Brain pericyte (primary cell): ENCODE results near the gene SACM1L.

Source experiments
- DNase-seq: peaks from one replicate; pipeline ENCODE4 v3.0.0-alpha.2; 2012; ENCODE audit warnings: low read depth, low spot score

Gene SACM1L

GRCh38 chr3:45688882-45689786, at the start of gene SACM1L:
TSS of gene SACM1L (plus strand) at chr3:45689396. CDS start at chr3:45689466, 70 bp downstream.
- DNase-seq = peak; percentile 98

GRCh38 chr3:45640091-45640507, 49.1 kb upstream of the SACM1L start:
- DNase-seq = no peak

- no peak for DNase-seq
Measured at GRCh38 chr3:45640724-45641361, 48.4 kb upstream of the SACM1L start.

GRCh38 chr3:45641756-45642155, 47.4 kb upstream of the SACM1L start:
- no peak for DNase-seq

- peak; percentile 42 for DNase-seq
Measured at GRCh38 chr3:45642731-45643152, 46.5 kb upstream of the SACM1L start.

GRCh38 chr3:45644063-45644790, 45.0 kb upstream of the SACM1L start:
- DNase-seq = peak; percentile 83

GRCh38 chr3:45644791-45645201, 44.4 kb upstream of the SACM1L start:
- DNase-seq = peak; percentile 33

- DNase-seq = peak; percentile 58
Measured at GRCh38 chr3:45646051-45646585, 43.1 kb upstream of the SACM1L start.

GRCh38 chr3:45647148-45647619, 42.0 kb upstream of the SACM1L start:
- DNase-seq = peak; percentile 80

GRCh38 chr3:45653205-45653604, 36.0 kb upstream of the SACM1L start:
- no peak for DNase-seq

- no peak for DNase-seq
Measured at GRCh38 chr3:45654397-45654944, 34.7 kb upstream of the SACM1L start.

GRCh38 chr3:45655906-45656305, 33.3 kb upstream of the SACM1L start:
- no peak for DNase-seq

- peak; percentile 73 for DNase-seq
Measured at GRCh38 chr3:45656575-45657363, 32.4 kb upstream of the SACM1L start.

- no peak for DNase-seq
Measured at GRCh38 chr3:45657853-45658252, 31.3 kb upstream of the SACM1L start.

- peak; percentile 60 for DNase-seq
Measured at GRCh38 chr3:45659661-45660566, 29.3 kb upstream of the SACM1L start.

- DNase-seq = no peak
Measured at GRCh38 chr3:45660567-45660901, 28.7 kb upstream of the SACM1L start.

- no peak for DNase-seq
Measured at GRCh38 chr3:45664578-45664977, 24.6 kb upstream of the SACM1L start.

- DNase-seq = no peak
Measured at GRCh38 chr3:45665101-45665572, 24.1 kb upstream of the SACM1L start.

- no peak for DNase-seq
Measured at GRCh38 chr3:45666757-45667431, 22.3 kb upstream of the SACM1L start.
